Right lobe of liver (tissue), 6 donors: ENCODE data around the gene ADARB1. TPM values are rescaled to one million over a fixed set of nuclear protein-coding genes. Genes with fewer than 3 reads are reported as not detected.

Experiments
- ATAC-seq, 4 donors: fragments of 200-7000 bp; cut with Tn5 transposase; one replicate each; pipeline ENCODE4 v1.9.1; 2020; ENCODE audit warnings: mild to moderate bottlenecking in 4 of 4, moderate library complexity in 4 of 4
- DNase-seq, 3 donors: peaks; one replicate each; pipeline ENCODE4 v3.0.0-alpha.2; 2020
- H3K27ac ChIP-seq, 3 donors: fragments of 200-600 bp; one replicate each; pipeline ENCODE4 v1.8.0; 2022
- H3K27me3 ChIP-seq, 2 donors: fragments of 200-600 bp; one replicate each; pipeline ENCODE4 v1.8.0; 2022
- H3K36me3 ChIP-seq, 4 donors: fragments of 200-600 bp; sonication (generic) in 1 of 4; one replicate each; pipeline versions ENCODE4 v1.5.1 to v1.8.0; 2017 to 2022; ENCODE audit warnings: control low read depth in 1 of 4
- H3K4me1 ChIP-seq, 4 donors: fragments of 200-600 bp; sonication (generic) in 1 of 4; one replicate each; pipeline versions ENCODE4 v1.5.1 to v1.8.0; 2017 to 2022; ENCODE audit warnings: control low read depth in 1 of 4
- H3K4me3 ChIP-seq, 3 donors: fragments of 200-600 bp; one replicate each; pipeline ENCODE4 v1.8.0; 2022
- H3K9me3 ChIP-seq, 4 donors: fragments of 200-600 bp; sonication (generic) in 1 of 4; one replicate each; pipeline versions ENCODE4 v1.5.1 to v1.8.0; 2017 to 2022; ENCODE audit warnings: control low read depth in 1 of 4
- POLR2A ChIP-seq: fragments of 450-650 bp; IDR thresholded peaks from one replicate; pipeline ENCODE4 v1.6.1; 2017; ENCODE audit warnings: antibody characterized with exemption, mild to moderate bottlenecking
- WGBS: methylation state at CpG from one replicate; pipeline ENCODE4 v1.1.6; 2018; ENCODE audit warnings: low coverage, low lambda C conversion rate; ENCODE audit not compliant: insufficient coverage; ENCODE audit errors: missing lambda C conversion rate; 5-methylcytosine and 5-hydroxymethylcytosine counted together
- intact Hi-C, 2 donors: fragments of 100-400 bp; cut with DNase I; formaldehyde crosslinking; loops; one replicate each; pipeline versions ENCODE4 v1.11.2 to v1.14.1; 2022
- total RNA-seq, 6 experiments: library from RNA; depleted of rRNA in 2 of 6; stranded (reverse); fragments of >200 nt in 2 of 6; fragmentation: NEBNext Ultra II Directional in 3 of 6; extraction: Animal tissue kit (Norgen Biotek cat#: 25700) in 3 of 6; gene quantifications; one replicate each; pipeline versions ENCODE4 v1.1.0 to v1.2.4, GENCODE V29; 2016 to 2023
- TF ChIP-seq, protein P1 (sequence below), 4 donors: fragments of 200-600 bp in 3 of 4; fragments of 450-650 bp in 1 of 4; IDR thresholded peaks; one replicate each; pipeline versions ENCODE4 v1.5.1 to v1.8.0; 2016 to 2022; ENCODE audit warnings: antibody characterized with exemption in 4 of 4, mild to moderate bottlenecking in 2 of 4
- donor health status: DM: no; HTN: yes; CAD: no.
- donor health status: DM: no; HTN: no; CAD: no.
- donor health status: DM: no; HTN: no; CAD: no.
- donor health status: DM: no; HTN: yes; CAD: no.
- donor health status: DM: no; HTN: yes; CAD: no.

Gene ADARB1
- total RNA-seq, 6 experiments from 2014 or later, result 4.7 to 9.9 (median 8.6) TPM

DNA sequence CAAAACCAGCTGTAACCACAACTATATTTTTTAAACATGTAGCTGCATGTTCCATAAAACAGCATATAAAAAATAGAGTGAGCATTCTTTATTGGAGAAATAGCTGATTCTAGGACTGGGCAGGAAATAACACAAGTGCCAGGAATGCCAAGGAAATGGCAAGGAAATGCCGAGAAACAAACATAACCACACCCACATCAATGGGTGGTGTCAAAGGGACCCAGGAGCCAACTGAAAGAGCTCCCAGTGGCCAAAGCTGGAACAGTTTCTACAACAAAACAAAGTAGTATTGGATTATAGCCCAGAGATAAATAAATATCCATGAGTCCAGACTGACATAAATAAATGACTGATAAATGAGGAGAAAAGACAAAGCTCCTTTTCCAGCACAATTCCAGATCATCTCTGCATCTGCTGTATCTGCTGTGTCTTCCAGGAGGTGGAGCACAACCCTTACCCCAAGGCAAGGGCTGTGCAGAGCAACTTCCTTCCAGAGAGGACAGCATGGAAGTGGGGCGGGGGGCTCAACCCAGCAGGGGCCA is 28.1 kb downstream of the ADARB1 start:
- H3K36me3 ChIP-seq, result no peaks in the 10 kb centered on the region
- peak; percentile 62 to 69 (median 68) for ATAC-seq

DNA sequence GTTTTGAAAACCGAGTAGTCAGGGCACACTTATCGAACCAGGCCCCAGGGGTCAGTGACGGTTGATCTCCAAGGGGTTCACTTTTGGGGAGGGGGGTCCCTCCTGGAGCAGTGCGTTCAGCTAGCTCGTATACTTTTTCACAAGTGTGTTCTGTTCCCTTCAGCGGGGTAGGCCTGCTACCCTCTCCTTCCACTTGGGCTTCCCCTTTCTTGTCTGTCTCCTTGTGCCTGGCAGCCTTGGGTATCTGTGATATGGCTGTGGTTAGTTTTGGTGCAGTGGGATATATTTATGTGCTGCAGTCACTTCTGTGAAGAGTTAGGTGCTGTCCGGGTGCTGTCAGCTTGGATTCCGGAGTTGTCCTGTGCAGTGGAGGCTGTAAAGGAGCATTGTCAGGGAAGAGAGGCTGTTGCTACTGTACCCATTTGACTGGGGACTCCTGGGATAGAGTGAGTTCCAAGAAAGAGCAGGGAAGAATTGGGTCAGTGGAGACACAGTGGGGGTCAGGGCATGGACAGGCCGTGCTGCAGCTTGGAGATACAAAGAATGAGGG is 29.7 kb downstream of the ADARB1 start:
- no peaks in the 10 kb centered on the region for H3K36me3 ChIP-seq
- H3K27ac ChIP-seq, result no peak overlapping the region
- H3K27me3 ChIP-seq, result no peaks in the 10 kb centered on the region
- DNase-seq, result no peak
- TF ChIP-seq, protein P1, sequence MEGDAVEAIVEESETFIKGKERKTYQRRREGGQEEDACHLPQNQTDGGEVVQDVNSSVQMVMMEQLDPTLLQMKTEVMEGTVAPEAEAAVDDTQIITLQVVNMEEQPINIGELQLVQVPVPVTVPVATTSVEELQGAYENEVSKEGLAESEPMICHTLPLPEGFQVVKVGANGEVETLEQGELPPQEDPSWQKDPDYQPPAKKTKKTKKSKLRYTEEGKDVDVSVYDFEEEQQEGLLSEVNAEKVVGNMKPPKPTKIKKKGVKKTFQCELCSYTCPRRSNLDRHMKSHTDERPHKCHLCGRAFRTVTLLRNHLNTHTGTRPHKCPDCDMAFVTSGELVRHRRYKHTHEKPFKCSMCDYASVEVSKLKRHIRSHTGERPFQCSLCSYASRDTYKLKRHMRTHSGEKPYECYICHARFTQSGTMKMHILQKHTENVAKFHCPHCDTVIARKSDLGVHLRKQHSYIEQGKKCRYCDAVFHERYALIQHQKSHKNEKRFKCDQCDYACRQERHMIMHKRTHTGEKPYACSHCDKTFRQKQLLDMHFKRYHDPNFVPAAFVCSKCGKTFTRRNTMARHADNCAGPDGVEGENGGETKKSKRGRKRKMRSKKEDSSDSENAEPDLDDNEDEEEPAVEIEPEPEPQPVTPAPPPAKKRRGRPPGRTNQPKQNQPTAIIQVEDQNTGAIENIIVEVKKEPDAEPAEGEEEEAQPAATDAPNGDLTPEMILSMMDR (IDR thresholded peaks at IDR 0.05), result no peak
- TF ChIP-seq POLR2A, result no peak
- WGBS, result 76% methylated on average over 9 of the region's 9 CpGs
- ATAC-seq, result peak in 1 of 4 donors; percentile 10
- H3K9me3 ChIP-seq, result no peaks in the 10 kb centered on the region
- intact Hi-C loops, result no loop called here
- H3K4me1 ChIP-seq, result peaks cover 0 to 12% (median 6%) of the 10 kb centered on the region in 4 donors
- no peak overlapping the region for H3K4me3 ChIP-seq

More for the DNA sequence above, 28.1 kb downstream of the ADARB1 start:
- no peaks in the 10 kb centered on the region for H3K9me3 ChIP-seq
- no peak overlapping the region for H3K4me3 ChIP-seq
- intact Hi-C loops, result no loop called here
- whole genome bisulfite sequencing, result 7% methylated on average over 1 of the region's 2 CpGs
- H3K27me3 ChIP-seq, result no peaks in the 10 kb centered on the region
- TF ChIP-seq, protein P1 (IDR thresholded peaks at IDR 0.05), result peak; percentile 22 to 37 (median 35)
- no peak for TF ChIP-seq POLR2A
- no peak for DNase-seq
- no peak overlapping the region for H3K27ac ChIP-seq
- H3K4me1 ChIP-seq, result peaks cover 0 to 12% (median 6%) of the 10 kb centered on the region in 4 donors

DNA sequence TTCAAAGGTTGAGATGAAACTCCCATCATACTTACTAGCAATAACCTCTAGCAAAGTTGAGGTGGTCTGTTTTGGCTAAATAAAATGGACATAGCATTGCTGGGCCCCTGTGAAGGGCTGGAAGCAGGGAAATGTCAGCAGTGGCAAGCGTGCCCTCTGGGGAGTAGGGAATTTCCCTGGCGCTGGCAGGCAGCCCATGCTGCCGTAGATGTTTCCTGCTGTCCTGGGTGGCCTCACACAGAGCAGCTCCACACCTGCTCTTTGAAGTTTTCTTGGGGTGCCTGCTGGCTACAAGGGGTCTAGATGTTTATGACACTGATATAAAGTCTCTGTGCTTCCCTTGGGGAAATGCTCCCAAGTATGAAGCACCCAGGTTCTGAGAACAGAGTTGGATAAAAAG is 30.2 kb downstream of the ADARB1 start:
- intact Hi-C loops, result no loop called here
- peaks cover 0 to 12% (median 6%) of the 10 kb centered on the region in 4 donors for H3K4me1 ChIP-seq
- no peak overlapping the region for H3K27ac ChIP-seq
- WGBS, result no CpG with 5 or more reads among the region's 3 CpGs
- ATAC-seq, result peak; percentile 90 to 96 (median 92)
- DNase-seq, result peak; percentile 72 to 80 (median 77)
- H3K4me3 ChIP-seq, result no peak overlapping the region
- H3K27me3 ChIP-seq, result no peaks in the 10 kb centered on the region
- no peaks in the 10 kb centered on the region for H3K9me3 ChIP-seq
- TF ChIP-seq, protein P1 (IDR thresholded peaks at IDR 0.05), result no peak
- TF ChIP-seq POLR2A, result no peak
- no peaks in the 10 kb centered on the region for H3K36me3 ChIP-seq

DNA sequence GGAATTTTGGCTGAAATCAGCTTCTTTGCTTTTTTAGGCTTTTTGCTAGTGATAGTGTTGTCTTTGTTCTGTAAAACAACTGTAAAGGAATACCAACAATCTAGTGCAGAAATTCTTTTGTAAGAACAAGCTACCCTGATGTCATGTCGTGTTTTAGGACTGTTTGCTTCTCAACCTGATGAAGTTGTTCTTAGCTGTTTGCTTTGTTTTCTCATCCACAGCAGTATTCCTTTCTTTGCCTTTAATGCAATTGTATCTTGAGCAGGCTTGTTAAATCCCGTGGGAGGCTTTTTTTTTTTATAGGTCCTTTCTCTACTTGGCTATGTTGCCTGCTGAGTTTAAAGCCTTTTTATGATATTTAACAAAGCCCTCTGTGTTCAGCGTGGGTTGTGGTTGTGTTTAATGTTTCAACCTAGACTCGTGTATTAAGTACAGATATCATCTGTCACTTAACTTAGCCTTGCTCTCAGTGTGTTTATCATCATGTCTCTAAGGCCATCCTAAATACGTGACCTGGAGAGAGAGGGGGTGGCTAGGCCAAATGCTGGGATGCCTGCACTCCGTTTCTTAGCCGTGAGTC is 31.6 kb downstream of the ADARB1 start:
- DNase-seq, result no peak
- H3K36me3 ChIP-seq, result no peaks in the 10 kb centered on the region
- no peak for TF ChIP-seq POLR2A
- TF ChIP-seq, protein P1 (IDR thresholded peaks at IDR 0.05), result no peak
- H3K9me3 ChIP-seq, result no peaks in the 10 kb centered on the region
- no peak overlapping the region for H3K4me3 ChIP-seq
- ATAC-seq, result no peak
- WGBS, result 80% methylated on average over 7 of the region's 7 CpGs
- H3K27ac ChIP-seq, result no peak overlapping the region
- H3K27me3 ChIP-seq, result no peaks in the 10 kb centered on the region
- H3K4me1 ChIP-seq, result peaks cover 0 to 12% (median 6%) of the 10 kb centered on the region in 4 donors
- intact Hi-C loops, result no loop called here
